Effector memory CD8-positive, alpha-beta T cell (primary cell): ENCODE results near the gene CYGB.
"Not testable (repeated sequence)": the region's sequence is repeated elsewhere in the genome, so short reads cannot be mapped to it uniquely, and the experiment has no call there.

Experiments used
- ATAC-seq: fragments of 150-1000 bp; cut with Tn5 transposase; replicated peaks from 2 replicates; pipeline ENCODE4 v1.10.0; 2021; ENCODE audit warnings: mild to moderate bottlenecking, moderate library complexity
- DNase-seq, 3 experiments: peaks; one replicate each; pipeline ENCODE4 v3.0.0; 2021
- H3K27ac Mint-ChIP-seq, 2 donors: one replicate each; pipeline ENCODE4 v1.8.0; 2022; ENCODE audit warnings: mild to moderate bottlenecking in 2 of 2, mixed read lengths in 2 of 2, moderate library complexity in 2 of 2
- H3K27me3 Mint-ChIP-seq, 2 donors: one replicate each; pipeline ENCODE4 v1.8.0; 2022; ENCODE audit warnings: mixed read lengths in 2 of 2
- H3K36me3 Mint-ChIP-seq: one replicate; pipeline ENCODE4 v1.8.0; 2022; ENCODE audit warnings: mild to moderate bottlenecking, moderate library complexity, mixed read lengths; ENCODE audit not compliant: insufficient read depth
- H3K4me1 Mint-ChIP-seq, 2 donors: one replicate each; pipeline ENCODE4 v1.8.0; 2022; ENCODE audit warnings: low read depth in 2 of 2, mixed read lengths in 2 of 2
- H3K4me3 Mint-ChIP-seq, 2 donors: one replicate each; pipeline ENCODE4 v1.8.0; 2022; ENCODE audit warnings: mild to moderate bottlenecking in 2 of 2, mixed read lengths in 2 of 2, moderate library complexity in 2 of 2
- H3K9me3 Mint-ChIP-seq, 2 donors: one replicate each; pipeline ENCODE4 v1.8.0; 2022; ENCODE audit warnings: mixed read lengths in 2 of 2

CYGB gene

GRCh38 chr17:76510831-76511244 lies 26.7 kb downstream of the CYGB start:
- Mint-ChIP-seq H3K4me1 (peaks cover 47 to 57% of the 10 kb centered on the region in 2 donors), H3K4me3 (peak overlapping the region; percentile 44 to 62), H3K36me3 (peaks cover 21% of the 10 kb centered on the region), H3K27ac (peak overlapping the region in 1 of 2 donors; percentile 91), H3K9me3 (no peaks in the 10 kb centered on the region), H3K27me3 (no peaks in the 10 kb centered on the region)
- ATAC-seq (no peak), DNase-seq (no peak)

- H3K4me3 Mint-ChIP-seq, DNase-seq, ATAC-seq, H3K9me3 Mint-ChIP-seq, H3K36me3 Mint-ChIP-seq, H3K27me3 Mint-ChIP-seq: not testable (repeated sequence)
- H3K27ac Mint-ChIP-seq, result peak overlapping the region in 1 of 2 donors; percentile 84
- H3K4me1 Mint-ChIP-seq, result peaks cover 30 to 38% of the 10 kb centered on the region in 2 donors
Observed at GRCh38 chr17:76508472-76509063, 28.9 kb downstream of the CYGB start.

DNA sequence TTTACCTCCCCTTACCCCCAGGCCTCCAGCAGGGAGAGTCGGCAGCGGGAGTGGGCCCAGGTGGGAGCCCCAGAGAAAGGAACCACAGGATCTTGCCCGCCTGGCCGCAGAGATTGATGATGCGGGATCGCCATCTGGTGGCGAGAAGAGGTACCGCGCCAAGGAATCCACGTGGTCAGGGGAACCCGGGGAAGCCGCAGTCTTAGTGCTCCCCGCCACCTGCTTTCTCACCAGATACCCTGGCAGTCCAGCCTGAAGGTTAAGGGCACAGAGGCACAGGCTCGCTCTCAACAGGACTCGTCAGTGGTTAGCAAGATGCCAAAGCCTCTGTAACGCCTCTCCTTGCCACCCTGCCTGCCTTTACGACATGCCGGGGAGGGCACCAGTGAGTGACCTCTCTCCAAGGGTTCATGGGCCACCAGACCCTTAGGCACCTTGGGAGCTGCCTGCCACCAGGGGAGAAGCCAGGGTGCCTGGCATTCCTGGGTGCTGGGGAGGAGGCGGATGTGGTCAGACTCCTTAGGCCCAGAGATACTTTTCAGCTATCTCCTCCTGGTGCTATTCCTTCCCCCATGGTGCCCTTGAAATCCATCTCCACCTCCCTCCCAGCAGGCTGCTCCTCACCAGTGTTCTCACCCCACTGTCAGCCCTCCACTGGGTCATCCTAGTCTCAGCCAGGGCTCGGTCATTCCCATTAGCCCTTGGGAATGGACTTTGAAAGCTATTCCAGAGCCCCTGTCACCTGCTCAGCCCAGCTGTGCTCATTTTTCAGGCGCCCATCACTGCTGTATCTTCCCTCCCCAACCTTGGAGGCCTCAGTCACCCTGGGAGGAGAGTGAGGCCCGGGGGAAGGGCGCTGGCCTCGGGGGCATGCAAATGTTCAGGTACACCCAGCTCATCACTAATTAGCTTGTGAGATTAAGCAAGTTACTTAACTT lies 30.8 kb downstream of the CYGB start:
- Mint-ChIP-seq H3K36me3 (peaks cover 6% of the 10 kb centered on the region), H3K4me3 (no peak overlapping the region), H3K4me1 (peaks cover 28 to 32% of the 10 kb centered on the region in 2 donors), H3K9me3 (no peaks in the 10 kb centered on the region), H3K27ac (peak overlapping the region in 1 of 2 donors; percentile 41), H3K27me3 (no peaks in the 10 kb centered on the region)
- peak; percentile 92 to 97 (median 95) for DNase-seq
- peak; percentile 88 for ATAC-seq

- ATAC-seq (no peak), DNase-seq (no peak)
- H3K27ac Mint-ChIP-seq, result no peak overlapping the region
- peaks cover 34 to 38% of the 10 kb centered on the region in 2 donors for H3K4me1 Mint-ChIP-seq
- peaks cover 12% of the 10 kb centered on the region for H3K36me3 Mint-ChIP-seq
- no peaks in the 10 kb centered on the region for H3K27me3 Mint-ChIP-seq
- no peaks in the 10 kb centered on the region for H3K9me3 Mint-ChIP-seq
- no peak overlapping the region for H3K4me3 Mint-ChIP-seq
Observed at GRCh38 chr17:76504117-76504516, 33.4 kb downstream of the CYGB start.

DNA sequence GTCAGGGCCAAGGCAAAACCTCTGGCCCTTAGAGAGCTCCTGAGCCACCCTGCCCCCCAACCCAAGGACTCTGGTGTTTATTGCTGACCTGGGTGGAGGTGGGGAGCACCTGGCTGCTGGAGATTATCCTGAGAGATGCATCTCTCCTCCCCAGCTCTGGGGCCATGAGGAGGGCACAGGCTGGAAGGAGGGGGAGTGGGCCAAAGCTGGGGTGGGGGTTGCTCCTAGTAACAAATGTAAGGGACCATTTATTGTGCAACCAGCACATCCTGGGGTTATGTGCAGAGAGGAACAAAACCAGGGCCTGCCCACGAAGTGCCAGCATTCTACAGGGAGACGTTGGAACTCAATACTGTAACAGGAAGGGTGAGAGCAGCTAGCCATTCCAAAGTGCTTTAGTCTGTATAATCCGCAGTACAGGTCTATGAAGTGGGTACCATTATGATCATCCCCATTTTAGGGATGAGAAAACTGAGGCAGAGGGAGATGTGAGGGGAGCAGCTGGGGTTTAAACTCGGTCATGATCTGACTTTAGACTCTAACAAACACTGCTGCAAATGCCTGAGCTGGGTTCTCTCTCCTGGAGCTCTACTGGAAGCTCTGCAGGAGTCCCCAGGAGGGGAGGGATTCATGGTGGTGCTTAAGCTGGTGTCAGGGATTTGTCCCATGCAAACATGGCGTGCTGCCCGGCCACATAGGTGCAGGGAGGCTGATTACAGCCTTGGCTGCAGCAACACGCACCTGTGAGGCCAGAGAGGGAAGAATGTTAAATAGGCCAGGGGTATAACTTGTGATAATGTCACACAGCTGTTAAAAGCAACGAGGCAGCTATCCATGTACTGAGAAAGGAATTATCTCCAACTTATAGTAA lies 34.9 kb downstream of the CYGB start:
- peak overlapping the region; percentile 97 to 99 for H3K27ac Mint-ChIP-seq
- no peaks in the 10 kb centered on the region for H3K9me3 Mint-ChIP-seq
- no peak for ATAC-seq
- H3K4me1 Mint-ChIP-seq, result peaks cover 47 to 48% of the 10 kb centered on the region in 2 donors
- peak overlapping the region in 1 of 2 donors; percentile 95 for H3K4me3 Mint-ChIP-seq
- no peaks in the 10 kb centered on the region for H3K27me3 Mint-ChIP-seq
- no peak for DNase-seq
- peaks cover 24% of the 10 kb centered on the region for H3K36me3 Mint-ChIP-seq

- H3K4me1 Mint-ChIP-seq, result peaks cover 51 to 53% of the 10 kb centered on the region in 2 donors
- H3K27ac Mint-ChIP-seq, result peak overlapping the region; percentile 97 to 99
- no peaks in the 10 kb centered on the region for H3K9me3 Mint-ChIP-seq
- peaks cover 26% of the 10 kb centered on the region for H3K36me3 Mint-ChIP-seq
- peak overlapping the region; percentile 85 to 95 for H3K4me3 Mint-ChIP-seq
- no peaks in the 10 kb centered on the region for H3K27me3 Mint-ChIP-seq
- no peak for DNase-seq
- no peak for ATAC-seq
Observed at GRCh38 chr17:76501827-76502307, 35.6 kb downstream of the CYGB start.

GRCh38 chr17:76501018-76501826 lies 36.3 kb downstream of the CYGB start, which contains the start of gene RHBDF2:
TSS of gene RHBDF2 (minus strand) at chr17:76501423. CDS start at chr17:76481524, 19,899 bp downstream.
- Mint-ChIP-seq H3K4me1 (peaks cover 49 to 58% of the 10 kb centered on the region in 2 donors), H3K4me3 (peak within 1 kb of the TSS; percentile 85 to 95), H3K36me3 (peaks cover 28% of the 10 kb centered on the region), H3K27me3 (no peaks in the 10 kb centered on the region), H3K9me3 (no peaks in the 10 kb centered on the region), H3K27ac (peak within 1 kb of the TSS; percentile 97 to 99)
- DNase-seq (peak; percentile 96 to 99 (median 98)), ATAC-seq (peak; percentile 87)

DNA sequence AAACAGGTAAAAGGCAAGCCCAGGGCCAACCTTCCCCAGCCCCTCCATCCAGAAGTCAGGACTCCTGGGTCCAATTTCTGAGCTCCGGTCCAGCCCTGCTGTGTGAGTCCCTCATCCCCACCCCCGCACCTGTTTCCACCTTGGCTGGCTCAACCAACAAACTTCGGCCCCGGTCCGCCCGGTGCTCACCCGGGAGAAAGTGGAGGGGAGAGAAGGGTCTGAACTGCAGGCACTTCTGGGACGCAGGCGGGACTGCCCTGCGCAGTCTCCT lies 36.8 kb downstream of the CYGB start:
- H3K27ac Mint-ChIP-seq, result peak overlapping the region; percentile 97 to 99
- DNase-seq (no peak), ATAC-seq (peak; percentile 15)
- H3K9me3 Mint-ChIP-seq, result no peaks in the 10 kb centered on the region
- H3K36me3 Mint-ChIP-seq, result peaks cover 28% of the 10 kb centered on the region
- H3K4me1 Mint-ChIP-seq, result peaks cover 55 to 64% of the 10 kb centered on the region in 2 donors
- peak overlapping the region; percentile 85 to 95 for H3K4me3 Mint-ChIP-seq
- no peaks in the 10 kb centered on the region for H3K27me3 Mint-ChIP-seq

GRCh38 chr17:76500074-76500746 lies 37.3 kb downstream of the CYGB start:
- H3K27ac Mint-ChIP-seq, result peak overlapping the region; percentile 97 to 99
- peaks cover 60 to 64% of the 10 kb centered on the region in 2 donors for H3K4me1 Mint-ChIP-seq
- ATAC-seq (no peak), DNase-seq (no peak)
- H3K4me3 Mint-ChIP-seq, result peak overlapping the region; percentile 85 to 95
- H3K36me3 Mint-ChIP-seq, result peaks cover 28% of the 10 kb centered on the region
- no peaks in the 10 kb centered on the region for H3K27me3 Mint-ChIP-seq
- no peaks in the 10 kb centered on the region for H3K9me3 Mint-ChIP-seq

GRCh38 chr17:76499267-76499667 lies 38.2 kb downstream of the CYGB start:
- H3K36me3 Mint-ChIP-seq, result peaks cover 28% of the 10 kb centered on the region
- peak overlapping the region; percentile 85 to 95 for H3K4me3 Mint-ChIP-seq
- DNase-seq (no peak), ATAC-seq (no peak)
- no peaks in the 10 kb centered on the region for H3K9me3 Mint-ChIP-seq
- peak overlapping the region; percentile 97 to 99 for H3K27ac Mint-ChIP-seq
- H3K27me3 Mint-ChIP-seq, result no peaks in the 10 kb centered on the region
- peaks cover 66 to 69% of the 10 kb centered on the region in 2 donors for H3K4me1 Mint-ChIP-seq

DNA sequence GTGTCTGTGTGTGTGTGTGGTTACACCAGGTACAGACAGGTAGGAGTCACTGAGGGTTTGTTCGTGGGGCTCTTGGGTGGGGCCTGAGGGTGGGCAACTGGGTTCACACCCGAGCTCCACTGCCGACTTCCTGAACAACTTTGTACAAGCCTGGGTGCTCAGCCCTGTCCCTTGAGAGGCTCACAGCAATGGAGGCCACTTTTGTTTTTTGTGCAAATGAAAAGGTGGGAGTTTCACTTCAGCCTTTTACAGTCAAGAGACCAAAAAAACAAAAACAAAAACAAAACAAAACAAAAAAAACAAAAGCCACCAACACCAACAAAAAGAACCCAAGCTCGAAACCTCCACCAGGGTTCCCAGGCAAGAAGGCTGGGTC lies 38.6 kb downstream of the CYGB start:
- H3K9me3 Mint-ChIP-seq, result no peaks in the 10 kb centered on the region

More for the DNA sequence above, 38.6 kb downstream of the CYGB start:
- Mint-ChIP-seq H3K4me3 (peak overlapping the region; percentile 85 to 95), H3K36me3 (peaks cover 29% of the 10 kb centered on the region), H3K4me1 (peaks cover 69 to 73% of the 10 kb centered on the region in 2 donors), H3K27me3 (no peaks in the 10 kb centered on the region), H3K27ac (peak overlapping the region; percentile 97 to 99)
- ATAC-seq (peak; percentile 13), DNase-seq (no peak)
